ENCODE results near the gene TBC1D13. TPM values are rescaled to one million over a fixed set of nuclear protein-coding genes. Genes with fewer than 3 reads are reported as not detected.
A peak's percentile ranks its signal among the peaks of the same experiment; 100 is the strongest.

The TBC1D13 gene
- total and polyA plus RNA-seq, 2 of the 13 experiments (the other 11 are each of a cell fraction or from before 2014, with no cell fraction given), result 17.9 to 19.7 TPM

DNA sequence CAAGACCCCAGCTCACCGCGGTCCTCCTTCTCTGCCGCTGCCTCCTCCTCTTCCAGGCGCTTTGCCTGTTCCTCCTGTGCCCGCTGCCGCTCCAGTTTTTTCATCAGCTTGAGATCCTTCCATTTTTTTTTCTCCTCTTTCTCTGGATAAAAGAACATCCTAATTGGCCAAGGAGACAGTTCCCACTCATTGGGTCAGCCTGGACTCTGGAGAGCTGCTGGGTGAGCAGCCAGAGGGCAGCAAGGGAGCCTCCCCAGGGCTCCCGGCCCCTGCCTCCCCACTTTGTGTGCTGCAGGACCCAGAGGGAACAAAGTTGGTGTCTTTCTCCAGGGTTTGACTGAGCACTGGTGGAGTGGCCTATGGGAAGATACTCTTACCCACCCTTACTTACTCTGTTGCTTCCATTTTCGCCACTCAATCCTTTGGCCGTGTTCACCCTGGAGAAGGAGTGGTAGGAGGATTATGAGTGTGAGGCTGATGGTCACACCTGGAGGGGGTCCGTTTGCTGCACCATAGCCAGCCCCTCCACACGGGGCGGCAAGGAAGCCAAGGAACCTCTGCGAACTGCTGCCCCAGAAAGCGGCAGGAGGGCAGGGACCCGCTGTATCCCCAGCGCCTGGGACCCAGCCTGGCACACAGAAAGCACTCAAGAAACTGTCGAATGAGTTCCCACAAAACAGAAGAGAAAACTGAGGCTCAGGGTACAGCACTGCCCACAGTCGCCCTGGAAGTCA lies 41.8 kb downstream of the TBC1D13 start (continued):
- 0 out of 2 replicates have a peak, but pooled peaks have one; percentile 25 for TF ChIP-seq ZNF629 (CRISPR knock-in tag; conservative IDR thresholded peaks at IDR 0.05)
- peak; percentile 6; the same call in 1 of the 2 replicates for TF ChIP-seq NR2C2 (CRISPR knock-in tag; IDR thresholded peaks at IDR 0.05; ENCODE audit: borderline replicate concordance)
- TF ChIP-seq ZNF567 (CRISPR knock-in tag; IDR thresholded peaks at IDR 0.05; ENCODE audit: borderline replicate concordance), result 0 out of 2 replicates have a peak, but pooled peaks have one; percentile 17
- 0 out of 2 replicates have a peak, but pooled peaks have one; percentile 10 for TF ChIP-seq ESRRA (CRISPR knock-in tag; IDR thresholded peaks at IDR 0.05; ENCODE audit: low read depth)
- 0 out of 2 replicates have a peak, but pooled peaks have one; percentile 2 for TF ChIP-seq TOPORS (CRISPR knock-in tag; IDR thresholded peaks at IDR 0.05)
- TF ChIP-seq, protein P1, sequence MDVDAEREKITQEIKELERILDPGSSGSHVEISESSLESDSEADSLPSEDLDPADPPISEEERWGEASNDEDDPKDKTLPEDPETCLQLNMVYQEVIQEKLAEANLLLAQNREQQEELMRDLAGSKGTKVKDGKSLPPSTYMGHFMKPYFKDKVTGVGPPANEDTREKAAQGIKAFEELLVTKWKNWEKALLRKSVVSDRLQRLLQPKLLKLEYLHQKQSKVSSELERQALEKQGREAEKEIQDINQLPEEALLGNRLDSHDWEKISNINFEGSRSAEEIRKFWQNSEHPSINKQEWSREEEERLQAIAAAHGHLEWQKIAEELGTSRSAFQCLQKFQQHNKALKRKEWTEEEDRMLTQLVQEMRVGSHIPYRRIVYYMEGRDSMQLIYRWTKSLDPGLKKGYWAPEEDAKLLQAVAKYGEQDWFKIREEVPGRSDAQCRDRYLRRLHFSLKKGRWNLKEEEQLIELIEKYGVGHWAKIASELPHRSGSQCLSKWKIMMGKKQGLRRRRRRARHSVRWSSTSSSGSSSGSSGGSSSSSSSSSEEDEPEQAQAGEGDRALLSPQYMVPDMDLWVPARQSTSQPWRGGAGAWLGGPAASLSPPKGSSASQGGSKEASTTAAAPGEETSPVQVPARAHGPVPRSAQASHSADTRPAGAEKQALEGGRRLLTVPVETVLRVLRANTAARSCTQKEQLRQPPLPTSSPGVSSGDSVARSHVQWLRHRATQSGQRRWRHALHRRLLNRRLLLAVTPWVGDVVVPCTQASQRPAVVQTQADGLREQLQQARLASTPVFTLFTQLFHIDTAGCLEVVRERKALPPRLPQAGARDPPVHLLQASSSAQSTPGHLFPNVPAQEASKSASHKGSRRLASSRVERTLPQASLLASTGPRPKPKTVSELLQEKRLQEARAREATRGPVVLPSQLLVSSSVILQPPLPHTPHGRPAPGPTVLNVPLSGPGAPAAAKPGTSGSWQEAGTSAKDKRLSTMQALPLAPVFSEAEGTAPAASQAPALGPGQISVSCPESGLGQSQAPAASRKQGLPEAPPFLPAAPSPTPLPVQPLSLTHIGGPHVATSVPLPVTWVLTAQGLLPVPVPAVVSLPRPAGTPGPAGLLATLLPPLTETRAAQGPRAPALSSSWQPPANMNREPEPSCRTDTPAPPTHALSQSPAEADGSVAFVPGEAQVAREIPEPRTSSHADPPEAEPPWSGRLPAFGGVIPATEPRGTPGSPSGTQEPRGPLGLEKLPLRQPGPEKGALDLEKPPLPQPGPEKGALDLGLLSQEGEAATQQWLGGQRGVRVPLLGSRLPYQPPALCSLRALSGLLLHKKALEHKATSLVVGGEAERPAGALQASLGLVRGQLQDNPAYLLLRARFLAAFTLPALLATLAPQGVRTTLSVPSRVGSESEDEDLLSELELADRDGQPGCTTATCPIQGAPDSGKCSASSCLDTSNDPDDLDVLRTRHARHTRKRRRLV (CRISPR knock-in tag; IDR thresholded peaks at IDR 0.05), result 0 out of 2 replicates have a peak, but pooled peaks have one; percentile 9
